Measurements from ENCODE around the gene MTA1. TPM values are rescaled to one million over a fixed set of nuclear protein-coding genes. Genes with fewer than 3 reads are reported as not detected.

The MTA1 gene
- total and polyA plus RNA-seq, 10 of the 15 experiments (the other 5 are each of a cell fraction or from before 2014, with no cell fraction given), result 0.14 to 162 (median 30.6) TPM

GRCh38 chr14:105490572-105491365, 71.1 kb downstream of the MTA1 start, which contains the start of gene TEDC1 (continued):
- TF ChIP-seq, protein P1, sequence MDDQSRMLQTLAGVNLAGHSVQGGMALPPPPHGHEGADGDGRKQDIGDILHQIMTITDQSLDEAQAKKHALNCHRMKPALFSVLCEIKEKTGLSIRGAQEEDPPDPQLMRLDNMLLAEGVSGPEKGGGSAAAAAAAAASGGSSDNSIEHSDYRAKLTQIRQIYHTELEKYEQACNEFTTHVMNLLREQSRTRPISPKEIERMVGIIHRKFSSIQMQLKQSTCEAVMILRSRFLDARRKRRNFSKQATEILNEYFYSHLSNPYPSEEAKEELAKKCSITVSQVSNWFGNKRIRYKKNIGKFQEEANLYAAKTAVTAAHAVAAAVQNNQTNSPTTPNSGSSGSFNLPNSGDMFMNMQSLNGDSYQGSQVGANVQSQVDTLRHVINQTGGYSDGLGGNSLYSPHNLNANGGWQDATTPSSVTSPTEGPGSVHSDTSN (IDR thresholded peaks at IDR 0.05; ENCODE audit: insufficient replicate concordance, low read depth, low read length), result peak; percentile 74
- no peak for TF ChIP-seq NFXL1 (IDR thresholded peaks at IDR 0.05; ENCODE audit: borderline replicate concordance)
- TF ChIP-seq REST (IDR thresholded peaks at IDR 0.05; ENCODE audit: low read depth, low read length), result no peak
- peak; percentile 57 for TF ChIP-seq MXI1 (IDR thresholded peaks at IDR 0.05; ENCODE audit: low read depth, low read length)
- peak; percentile 60 for TF ChIP-seq RAD21 (IDR thresholded peaks at IDR 0.05; ENCODE audit: insufficient read depth, low read depth, low read length)
- no peak for TF ChIP-seq RELA (IDR thresholded peaks at IDR 0.05; ENCODE audit: borderline replicate concordance, partially characterized antibody)
- peak; percentile 99 for TF ChIP-seq SP1 (IDR thresholded peaks at IDR 0.05; ENCODE audit: low read depth, low read length)
- TF ChIP-seq NR2C1 (IDR thresholded peaks at IDR 0.05), result peak; percentile 44
- TF ChIP-seq ETV6 (conservative IDR thresholded peaks at IDR 0.05 in 1 of 2, IDR thresholded peaks at IDR 0.05 in 1 of 2; ENCODE audit: borderline replicate concordance in 1 of 2, low read depth in 1 of 2), result no peak
- TF ChIP-seq CUX1 (IDR thresholded peaks at IDR 0.05; ENCODE audit: insufficient replicate concordance, low read depth, low read length), result no peak
- TF ChIP-seq YBX1 (IDR thresholded peaks at IDR 0.05), result no peak
- no peak for TF ChIP-seq CEBPB (IDR thresholded peaks at IDR 0.05; ENCODE audit: borderline replicate concordance in 1 of 2, low read depth in 2 of 2, low read length in 2 of 2)
- no peak for TF ChIP-seq SPI1 (IDR thresholded peaks at IDR 0.05; ENCODE audit: borderline replicate concordance, insufficient read depth, low read depth, low read length)
- TF ChIP-seq BHLHE40 (IDR thresholded peaks at IDR 0.05; ENCODE audit: borderline replicate concordance in 1 of 2, low read depth in 2 of 2, low read length in 1 of 2), result peak; percentile 92 to 97
- peak; percentile 84 for TF ChIP-seq NBN (IDR thresholded peaks at IDR 0.05)
- peak; percentile 96 for TF ChIP-seq E2F4 (IDR thresholded peaks at IDR 0.05; ENCODE audit: low read depth, low read length)
- TF ChIP-seq BACH1 (IDR thresholded peaks at IDR 0.05; ENCODE audit: borderline replicate concordance), result peak; percentile 96
